ENCODE results near the gene TLK2. TPM values are rescaled to one million over a fixed set of nuclear protein-coding genes. Genes with fewer than 3 reads are reported as not detected.
A peak's percentile ranks its signal among the peaks of the same experiment; 100 is the strongest.

Gene TLK2
- total and polyA plus RNA-seq, 2 experiments from 2014 or later: 19.6 to 56.1 TPM

DNA sequence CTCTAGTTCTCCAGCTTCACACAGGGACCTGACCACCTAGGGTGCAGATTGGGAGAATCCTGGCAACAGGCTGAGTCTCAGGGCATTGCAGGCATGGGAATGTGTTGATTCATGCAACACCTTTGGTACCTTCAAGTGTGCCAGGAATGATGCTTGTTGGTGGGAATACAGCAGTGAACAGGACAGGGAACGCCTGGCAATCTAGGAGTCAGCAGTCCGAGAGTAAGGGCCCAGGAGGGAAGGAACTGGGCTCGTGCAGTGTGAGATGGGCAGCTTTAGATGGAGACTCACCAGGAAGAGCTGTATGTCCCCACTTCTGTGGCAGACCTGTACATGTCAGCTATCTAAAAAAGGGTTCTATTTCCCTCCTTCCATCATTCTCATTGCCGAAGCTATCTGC is 136.9 kb downstream of the TLK2 start:
- Histone ChIP-seq H3K27ac (ENCODE audit: low read depth) (peak overlapping the region; percentile 76; the same call in 1 of the 2 replicates), H2AFZ (no peak overlapping the region), H3K27me3 (ENCODE audit: insufficient read depth) (no peaks in the 10 kb centered on the region), H3K4me2 (no peak overlapping the region), H4K20me1 (replicated peaks; ENCODE audit: insufficient read depth) (no peaks in the 10 kb centered on the region; the same call in 1 of the 2 replicates), H3F3A (replicated peaks; ENCODE audit: low read depth) (peaks cover 6% of the 10 kb centered on the region; the same call in 1 of the 2 replicates), H3K9me2 (ENCODE audit: insufficient read depth) (no peaks in the 10 kb centered on the region), H3K79me2 (replicated peaks; ENCODE audit: insufficient read depth) (0 out of 2 replicates have a peak, but pooled peaks cover 4% of the 10 kb centered on the region), H3K36me3 (ENCODE audit: insufficient read depth) (peaks cover 3% of the 10 kb centered on the region; the same call in 1 of the 2 replicates), H3K4me3 (no peak overlapping the region), H3K4me1 (ENCODE audit: insufficient read depth) (peaks cover 16% of the 10 kb centered on the region)
- ATAC-seq (no peak), DNase-seq (ENCODE audit: low spot score) (no peak)
- H3K4me1 Mint-ChIP-seq: peaks cover 23% of the 10 kb centered on the region
- no peaks in the 10 kb centered on the region for H3K9me3 Mint-ChIP-seq
- TF ChIP-seq, protein P1, sequence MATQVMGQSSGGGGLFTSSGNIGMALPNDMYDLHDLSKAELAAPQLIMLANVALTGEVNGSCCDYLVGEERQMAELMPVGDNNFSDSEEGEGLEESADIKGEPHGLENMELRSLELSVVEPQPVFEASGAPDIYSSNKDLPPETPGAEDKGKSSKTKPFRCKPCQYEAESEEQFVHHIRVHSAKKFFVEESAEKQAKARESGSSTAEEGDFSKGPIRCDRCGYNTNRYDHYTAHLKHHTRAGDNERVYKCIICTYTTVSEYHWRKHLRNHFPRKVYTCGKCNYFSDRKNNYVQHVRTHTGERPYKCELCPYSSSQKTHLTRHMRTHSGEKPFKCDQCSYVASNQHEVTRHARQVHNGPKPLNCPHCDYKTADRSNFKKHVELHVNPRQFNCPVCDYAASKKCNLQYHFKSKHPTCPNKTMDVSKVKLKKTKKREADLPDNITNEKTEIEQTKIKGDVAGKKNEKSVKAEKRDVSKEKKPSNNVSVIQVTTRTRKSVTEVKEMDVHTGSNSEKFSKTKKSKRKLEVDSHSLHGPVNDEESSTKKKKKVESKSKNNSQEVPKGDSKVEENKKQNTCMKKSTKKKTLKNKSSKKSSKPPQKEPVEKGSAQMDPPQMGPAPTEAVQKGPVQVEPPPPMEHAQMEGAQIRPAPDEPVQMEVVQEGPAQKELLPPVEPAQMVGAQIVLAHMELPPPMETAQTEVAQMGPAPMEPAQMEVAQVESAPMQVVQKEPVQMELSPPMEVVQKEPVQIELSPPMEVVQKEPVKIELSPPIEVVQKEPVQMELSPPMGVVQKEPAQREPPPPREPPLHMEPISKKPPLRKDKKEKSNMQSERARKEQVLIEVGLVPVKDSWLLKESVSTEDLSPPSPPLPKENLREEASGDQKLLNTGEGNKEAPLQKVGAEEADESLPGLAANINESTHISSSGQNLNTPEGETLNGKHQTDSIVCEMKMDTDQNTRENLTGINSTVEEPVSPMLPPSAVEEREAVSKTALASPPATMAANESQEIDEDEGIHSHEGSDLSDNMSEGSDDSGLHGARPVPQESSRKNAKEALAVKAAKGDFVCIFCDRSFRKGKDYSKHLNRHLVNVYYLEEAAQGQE (IDR thresholded peaks at IDR 0.05; ENCODE audit: unreplicated experiment): no peak
- TF ChIP-seq ZNF331 (CRISPR knock-in tag; IDR thresholded peaks at IDR 0.05; ENCODE audit: low read depth) (no peak), POLR2AphosphoS5 (IDR thresholded peaks at IDR 0.05; ENCODE audit: low read depth) (no peak), EZH2phosphoT487 (IDR thresholded peaks at IDR 0.05; ENCODE audit: unreplicated experiment) (no peak), JUNB (IDR thresholded peaks at IDR 0.05; ENCODE audit: unreplicated experiment) (no peak), ZNF114 (CRISPR knock-in tag; IDR thresholded peaks at IDR 0.05) (no peak)
- TF ChIP-seq, protein P2, sequence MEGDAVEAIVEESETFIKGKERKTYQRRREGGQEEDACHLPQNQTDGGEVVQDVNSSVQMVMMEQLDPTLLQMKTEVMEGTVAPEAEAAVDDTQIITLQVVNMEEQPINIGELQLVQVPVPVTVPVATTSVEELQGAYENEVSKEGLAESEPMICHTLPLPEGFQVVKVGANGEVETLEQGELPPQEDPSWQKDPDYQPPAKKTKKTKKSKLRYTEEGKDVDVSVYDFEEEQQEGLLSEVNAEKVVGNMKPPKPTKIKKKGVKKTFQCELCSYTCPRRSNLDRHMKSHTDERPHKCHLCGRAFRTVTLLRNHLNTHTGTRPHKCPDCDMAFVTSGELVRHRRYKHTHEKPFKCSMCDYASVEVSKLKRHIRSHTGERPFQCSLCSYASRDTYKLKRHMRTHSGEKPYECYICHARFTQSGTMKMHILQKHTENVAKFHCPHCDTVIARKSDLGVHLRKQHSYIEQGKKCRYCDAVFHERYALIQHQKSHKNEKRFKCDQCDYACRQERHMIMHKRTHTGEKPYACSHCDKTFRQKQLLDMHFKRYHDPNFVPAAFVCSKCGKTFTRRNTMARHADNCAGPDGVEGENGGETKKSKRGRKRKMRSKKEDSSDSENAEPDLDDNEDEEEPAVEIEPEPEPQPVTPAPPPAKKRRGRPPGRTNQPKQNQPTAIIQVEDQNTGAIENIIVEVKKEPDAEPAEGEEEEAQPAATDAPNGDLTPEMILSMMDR (conservative IDR thresholded peaks at IDR 0.05; ENCODE audit: low read depth in 2 of 2): no peak
- H3K4me3 Mint-ChIP-seq: no peak overlapping the region
- H3K36me3 Mint-ChIP-seq (ENCODE audit: low read depth): peaks cover 21% of the 10 kb centered on the region
- no peak overlapping the region for H3K27ac Mint-ChIP-seq
- H3K27me3 Mint-ChIP-seq (ENCODE audit: insufficient read depth, low read depth, poor library complexity): peaks cover 6% of the 10 kb centered on the region

DNA sequence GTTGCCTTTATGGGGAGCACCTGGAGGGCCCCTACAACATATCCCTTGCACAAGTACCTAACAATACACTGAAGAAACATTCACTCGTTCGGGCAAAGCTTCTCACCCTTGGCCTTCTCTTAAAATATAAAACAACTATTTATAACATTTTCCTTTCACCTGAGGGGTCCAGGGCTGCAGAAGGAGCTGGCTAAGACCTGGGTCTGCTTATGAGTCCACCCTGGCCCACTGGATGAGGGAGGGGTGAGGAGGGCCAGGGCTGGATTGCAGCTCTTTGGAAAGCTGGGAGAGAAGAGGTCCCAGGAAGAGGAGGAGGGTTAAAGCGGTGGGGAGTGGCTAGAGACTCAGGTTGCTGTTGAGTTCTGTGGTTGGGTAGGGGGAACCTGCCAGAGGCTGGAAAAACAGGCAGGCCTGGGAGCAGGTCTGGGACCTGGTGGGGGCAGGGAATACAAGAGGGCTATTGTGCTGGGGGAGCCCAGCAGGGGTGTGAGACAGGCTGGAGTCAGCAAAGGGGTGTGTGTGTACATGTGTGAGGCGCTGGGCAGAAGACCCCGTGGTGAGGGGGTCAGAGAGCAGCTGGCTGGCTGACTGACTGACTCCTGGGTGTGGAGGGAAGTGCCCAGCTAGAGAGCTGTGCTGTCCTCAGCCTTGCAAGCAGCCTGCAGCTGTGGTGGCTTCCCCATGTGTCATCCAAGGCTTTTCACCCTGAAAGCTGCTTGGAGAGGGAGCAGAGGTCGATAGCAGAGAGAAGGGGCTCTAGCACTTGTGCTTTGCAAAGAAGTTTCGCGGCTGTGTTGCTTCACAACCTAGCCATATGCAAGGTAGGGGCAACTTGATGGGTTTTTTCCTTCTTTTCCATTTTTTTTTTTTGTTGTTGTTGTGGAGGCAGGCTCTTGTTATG is 138.6 kb downstream of the TLK2 start:
- peaks cover 12% of the 10 kb centered on the region for H3K27me3 Mint-ChIP-seq (ENCODE audit: insufficient read depth, low read depth, poor library complexity)
- TF ChIP-seq POLR2AphosphoS5 (IDR thresholded peaks at IDR 0.05; ENCODE audit: low read depth): no peak
- TF ChIP-seq STAT1 (IDR thresholded peaks at IDR 0.05; ENCODE audit: unreplicated experiment): no peak

More for the DNA sequence above, 138.6 kb downstream of the TLK2 start:
- peak overlapping the region; percentile 52 for H3K4me3 Mint-ChIP-seq
- H3K27me3 ChIP-seq (ENCODE audit: insufficient read depth): no peaks in the 10 kb centered on the region
- H3K4me2 ChIP-seq: peak overlapping the region; percentile 49
- no peaks in the 10 kb centered on the region for H3K9me3 Mint-ChIP-seq
- H3K4me3 ChIP-seq: no peak overlapping the region
- H2AFZ ChIP-seq: no peak overlapping the region
- H3K36me3 ChIP-seq (ENCODE audit: insufficient read depth): no peaks in the 10 kb centered on the region
- DNase-seq (ENCODE audit: low spot score) (peak; percentile 80), ATAC-seq (peak; percentile 94)
- H3K4me1 ChIP-seq (ENCODE audit: insufficient read depth): peaks cover 16% of the 10 kb centered on the region
- peak overlapping the region; percentile 90 for H3K27ac ChIP-seq (ENCODE audit: low read depth)
- 0 out of 2 replicates have a peak, but pooled peaks cover 4% of the 10 kb centered on the region for H3K79me2 ChIP-seq (replicated peaks; ENCODE audit: insufficient read depth)
- H3K4me1 Mint-ChIP-seq: peaks cover 23% of the 10 kb centered on the region
- H3K9me2 ChIP-seq (ENCODE audit: insufficient read depth): no peaks in the 10 kb centered on the region
- H3K27ac Mint-ChIP-seq: peak overlapping the region; percentile 97
- H3K36me3 Mint-ChIP-seq (ENCODE audit: low read depth): peaks cover 10% of the 10 kb centered on the region
- no peaks in the 10 kb centered on the region; the same call in 1 of the 2 replicates for H4K20me1 ChIP-seq (replicated peaks; ENCODE audit: insufficient read depth)
- 0 out of 2 replicates have a peak, but pooled peaks cover 2% of the 10 kb centered on the region for H3F3A ChIP-seq (replicated peaks; ENCODE audit: low read depth)
